Endothelial cell (in vitro differentiated cells): ENCODE measurements around the gene NAP1L1. TPM values are rescaled to one million over a fixed set of nuclear protein-coding genes. Genes with fewer than 3 reads are reported as not detected.

Experiments used
- DNase-seq: peaks from one replicate; pipeline ENCODE4 v3.0.0; 2021; ENCODE audit warnings: low spot score
- H3K27ac Mint-ChIP-seq: one replicate; pipeline ENCODE4 v1.8.0; 2021; ENCODE audit warnings: mixed read lengths, inconsistent platforms; ENCODE audit not compliant: unreplicated experiment
- H3K27me3 Mint-ChIP-seq: one replicate; pipeline ENCODE4 v1.8.0; 2021; ENCODE audit warnings: mild to moderate bottlenecking, moderate library complexity, mixed read lengths, inconsistent platforms; ENCODE audit not compliant: unreplicated experiment
- H3K36me3 Mint-ChIP-seq: one replicate; pipeline ENCODE4 v1.8.0; 2021; ENCODE audit warnings: mild to moderate bottlenecking, low read depth, mixed read lengths, inconsistent platforms; ENCODE audit not compliant: unreplicated experiment
- H3K4me1 Mint-ChIP-seq: one replicate; pipeline ENCODE4 v1.8.0; 2021; ENCODE audit warnings: mild to moderate bottlenecking, mixed read lengths, inconsistent platforms; ENCODE audit not compliant: unreplicated experiment
- H3K4me3 Mint-ChIP-seq: one replicate; pipeline ENCODE4 v1.8.0; 2021; ENCODE audit warnings: mild to moderate bottlenecking, mixed read lengths, inconsistent platforms; ENCODE audit not compliant: unreplicated experiment
- H3K9me3 Mint-ChIP-seq: one replicate; pipeline ENCODE4 v1.8.0; 2021; ENCODE audit warnings: mixed read lengths, inconsistent platforms; ENCODE audit not compliant: unreplicated experiment
- CTCF ChIP-seq: fragments of 200-600 bp; sonication (generic); IDR thresholded peaks from one replicate; pipeline ENCODE4 v1.5.0; 2021; ENCODE audit warnings: antibody characterized with exemption; ENCODE audit not compliant: unreplicated experiment
- total RNA-seq: library from RNA; stranded (reverse); fragmentation: NEBNext Ultra II Directional; extraction: Animal tissue kit (Norgen Biotek cat#: 25700); gene quantifications from one replicate; pipeline ENCODE4 v1.2.1, GENCODE V29; 2021; ENCODE audit not compliant: unreplicated experiment

Gene NAP1L1
- total RNA-seq, 1 donor from 2014 or later: 603 TPM

DNA sequence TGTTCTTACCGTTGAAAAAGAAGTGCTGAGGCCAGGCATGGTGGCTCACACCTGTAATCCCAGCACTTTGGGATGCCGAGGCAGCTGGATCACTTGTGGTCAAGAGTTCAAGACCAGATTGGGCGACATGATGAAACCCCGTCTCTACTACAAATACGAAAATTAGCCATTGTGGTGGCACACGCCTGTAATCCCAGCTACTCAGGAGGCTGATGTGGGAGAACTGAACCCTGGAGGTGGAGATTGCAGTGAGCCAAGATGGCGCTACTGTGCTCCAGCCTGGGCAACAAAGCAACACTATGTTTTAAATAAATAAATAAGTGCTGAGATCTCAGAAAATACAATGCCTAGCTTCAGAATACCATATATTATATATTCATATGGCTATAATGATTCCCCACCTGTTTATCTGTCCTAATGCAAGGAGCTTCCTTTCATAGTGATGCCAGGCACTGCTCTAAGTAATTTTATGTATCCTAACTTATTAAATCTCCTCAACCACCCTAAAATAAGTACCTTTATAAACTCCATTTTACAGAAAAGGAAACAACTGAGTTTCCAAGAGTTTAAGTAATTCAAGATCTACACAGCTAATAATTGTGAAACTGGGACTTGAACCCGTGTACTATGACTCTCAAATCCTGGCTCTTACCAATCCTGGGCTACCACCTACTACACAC is 60.2 kb downstream of the NAP1L1 start:
- H3K4me3 Mint-ChIP-seq: no peak overlapping the region
- no peak overlapping the region for H3K27ac Mint-ChIP-seq
- H3K4me1 Mint-ChIP-seq: peaks cover 22% of the 10 kb centered on the region
- H3K36me3 Mint-ChIP-seq: peaks cover 9% of the 10 kb centered on the region
- H3K27me3 Mint-ChIP-seq: peaks cover 2% of the 10 kb centered on the region
- H3K9me3 Mint-ChIP-seq: no peaks in the 10 kb centered on the region
- TF ChIP-seq CTCF: no peak
- no peak for DNase-seq

GRCh38 chr12:76023069-76023690 is 61.3 kb downstream of the NAP1L1 start:
- peaks cover 19% of the 10 kb centered on the region for H3K4me1 Mint-ChIP-seq
- TF ChIP-seq CTCF: no peak
- no peak overlapping the region for H3K27ac Mint-ChIP-seq
- no peaks in the 10 kb centered on the region for H3K9me3 Mint-ChIP-seq
- no peaks in the 10 kb centered on the region for H3K36me3 Mint-ChIP-seq
- peaks cover 2% of the 10 kb centered on the region for H3K27me3 Mint-ChIP-seq
- DNase-seq: no peak
- no peak overlapping the region for H3K4me3 Mint-ChIP-seq

DNA sequence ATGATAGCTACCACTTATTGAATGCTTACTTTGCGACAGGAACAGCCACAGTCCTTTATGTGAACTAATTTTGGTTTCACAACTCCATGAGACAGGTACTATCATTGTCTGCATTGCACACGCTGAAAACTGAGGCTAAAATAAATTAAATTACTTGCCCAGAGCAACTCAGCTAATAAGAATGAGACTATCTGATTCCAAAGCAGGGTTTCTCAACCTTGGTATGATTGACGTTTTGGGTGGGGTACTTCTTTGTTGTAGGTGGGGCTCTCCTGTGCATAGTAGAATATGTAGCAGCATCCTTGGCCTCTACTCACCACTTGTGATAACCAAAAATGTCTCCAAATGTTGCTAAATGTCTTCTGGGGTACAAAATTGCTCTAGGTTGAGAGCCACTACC is 62.0 kb downstream of the NAP1L1 start:
- Mint-ChIP-seq H3K27ac (no peak overlapping the region), H3K4me3 (no peak overlapping the region), H3K27me3 (peaks cover 2% of the 10 kb centered on the region), H3K4me1 (peaks cover 17% of the 10 kb centered on the region), H3K9me3 (no peaks in the 10 kb centered on the region), H3K36me3 (no peaks in the 10 kb centered on the region)
- no peak for TF ChIP-seq CTCF
- no peak for DNase-seq

DNA sequence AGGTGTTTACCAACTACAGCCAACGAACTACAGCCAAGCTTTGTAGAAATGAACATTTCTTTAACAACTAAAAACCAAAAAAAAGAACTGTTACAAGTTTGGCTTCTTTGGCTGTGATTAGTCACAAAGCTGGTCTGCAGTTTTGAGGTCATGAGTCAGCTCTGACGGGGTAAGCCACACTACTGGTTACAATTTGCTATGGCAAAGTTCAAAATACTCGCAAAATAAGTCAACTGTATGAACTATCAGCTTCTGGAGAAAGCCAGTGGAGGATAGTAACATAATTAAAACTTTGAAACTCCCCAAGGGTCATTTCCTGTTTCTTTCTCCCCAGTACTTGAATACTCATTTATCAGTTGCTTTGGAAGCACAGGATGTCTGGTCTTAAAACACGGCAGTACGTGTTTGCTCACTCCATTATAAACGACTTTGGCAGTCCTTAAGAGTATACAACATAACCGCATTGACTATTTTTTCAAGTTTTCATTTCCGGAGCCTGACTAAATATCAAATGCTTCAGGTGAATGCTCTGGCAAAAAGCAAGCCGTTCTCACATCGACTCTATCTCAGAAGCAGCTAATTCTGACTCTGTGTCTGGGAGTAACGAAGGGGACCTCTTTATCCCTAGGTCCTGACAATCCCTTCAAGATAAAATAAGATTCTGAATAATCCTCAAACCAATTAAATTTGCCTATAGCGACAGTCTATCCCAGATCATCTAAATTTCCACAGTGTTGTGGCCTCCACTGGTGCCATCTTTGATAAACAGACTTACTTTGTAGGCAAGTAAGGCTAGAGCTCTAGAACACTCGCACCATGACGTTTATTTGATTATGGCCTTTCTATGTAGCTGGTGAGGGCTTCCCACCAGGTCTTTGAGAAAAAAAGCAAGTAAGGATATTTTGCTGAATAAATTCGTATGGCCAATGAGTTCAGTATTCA is 63.5 kb downstream of the NAP1L1 start:
- DNase-seq: no peak
- H3K9me3 Mint-ChIP-seq: no peaks in the 10 kb centered on the region
- TF ChIP-seq CTCF: no peak

More for the DNA sequence above, 63.5 kb downstream of the NAP1L1 start:
- peaks cover 2% of the 10 kb centered on the region for H3K27me3 Mint-ChIP-seq
- no peak overlapping the region for H3K27ac Mint-ChIP-seq
- peaks cover 6% of the 10 kb centered on the region for H3K4me1 Mint-ChIP-seq
- no peaks in the 10 kb centered on the region for H3K36me3 Mint-ChIP-seq
- no peak overlapping the region for H3K4me3 Mint-ChIP-seq
